H9 (cell line): ENCODE measurements around the gene DPP6. TPM values are rescaled to one million over a fixed set of nuclear protein-coding genes. Genes with fewer than 3 reads are reported as not detected.

Source experiments
- DNase-seq: peaks from one replicate; pipeline ENCODE4 v3.0.0-alpha.2; 2017
- H2AFZ ChIP-seq: one replicate; pipeline ENCODE4 v1.6.1; 2013; ENCODE audit warnings: mild to moderate bottlenecking, low read length, control low read depth, moderate library complexity
- H2AK5ac ChIP-seq: 2 replicates; pipeline ENCODE4 v1.6.1; 2013; ENCODE audit warnings: low read length, control low read depth, mixed read lengths; ENCODE audit not compliant: insufficient read length
- H2BK120ac ChIP-seq: one replicate; pipeline ENCODE4 v1.6.1; 2013; ENCODE audit warnings: low read depth, mild to moderate bottlenecking, low read length, control low read depth, inconsistent platforms; ENCODE audit not compliant: poor library complexity, severe bottlenecking
- H2BK12ac ChIP-seq: 2 replicates; pipeline ENCODE4 v1.6.1; 2013; ENCODE audit warnings: low read length, control low read depth, mixed read lengths, low read depth; ENCODE audit not compliant: insufficient read length
- H2BK15ac ChIP-seq: 2 replicates; pipeline ENCODE4 v1.6.1; 2013; ENCODE audit warnings: low read depth, low read length, control low read depth
- H2BK20ac ChIP-seq: one replicate; pipeline ENCODE4 v1.6.1; 2013; ENCODE audit warnings: low read depth, mild to moderate bottlenecking, low read length, control low read depth, inconsistent platforms; ENCODE audit not compliant: poor library complexity, severe bottlenecking
- H2BK5ac ChIP-seq: 2 replicates; pipeline ENCODE4 v1.6.1; 2013; ENCODE audit warnings: low read length, control low read depth, mixed read lengths; ENCODE audit not compliant: insufficient read length
- H3K14ac ChIP-seq: 2 replicates; pipeline ENCODE4 v1.6.1; 2013; ENCODE audit warnings: low read length, control low read depth; ENCODE audit not compliant: insufficient read depth
- H3K18ac ChIP-seq: 2 replicates; pipeline ENCODE4 v1.6.1; 2013; ENCODE audit warnings: low read depth, mild to moderate bottlenecking, mixed read lengths, low read length, control low read depth; ENCODE audit not compliant: insufficient read length
- H3K23ac ChIP-seq: 2 replicates; pipeline ENCODE4 v1.6.1; 2013; ENCODE audit warnings: low read length, control low read depth, mixed read lengths, low read depth; ENCODE audit not compliant: insufficient read length
- H3K23me2 ChIP-seq: 2 replicates; pipeline ENCODE4 v1.6.1; 2013; ENCODE audit warnings: low read depth, mild to moderate bottlenecking, mixed read lengths, low read length, control low read depth; ENCODE audit not compliant: insufficient read length, poor library complexity, severe bottlenecking
- H3K27ac ChIP-seq: 2 replicates; pipeline ENCODE4 v1.5.1; 2013; ENCODE audit warnings: low read length, control low read depth, mixed read lengths, low read depth; ENCODE audit not compliant: insufficient read length
- H3K27me3 ChIP-seq: 2 replicates; pipeline ENCODE4 v1.6.1; 2013; ENCODE audit warnings: low read length, control low read depth, inconsistent platforms; ENCODE audit not compliant: insufficient read depth
- H3K4ac ChIP-seq: 2 replicates; pipeline ENCODE4 v1.6.1; 2013; ENCODE audit warnings: low read depth, mild to moderate bottlenecking, control low read depth, inconsistent platforms, low read length, moderate library complexity
- H3K4me1 ChIP-seq: 2 replicates; pipeline ENCODE4 v1.6.1; 2013; ENCODE audit warnings: low read length, control low read depth, inconsistent platforms; ENCODE audit not compliant: insufficient read depth
- H3K4me2 ChIP-seq: 2 replicates; pipeline ENCODE4 v1.6.1; 2013; ENCODE audit warnings: low read length, control low read depth, mixed read lengths; ENCODE audit not compliant: insufficient read length, insufficient read depth
- H3K56ac ChIP-seq: 2 replicates; pipeline ENCODE4 v1.6.1; 2013; ENCODE audit warnings: low read depth, mild to moderate bottlenecking, mixed read lengths, low read length, control low read depth; ENCODE audit not compliant: insufficient read length
- H3K79me1 ChIP-seq: 2 replicates; pipeline ENCODE4 v1.6.1; 2013; ENCODE audit warnings: low read depth, mild to moderate bottlenecking, moderate library complexity, low read length, control low read depth, inconsistent platforms; ENCODE audit not compliant: insufficient read depth, poor library complexity, severe bottlenecking
- H3K79me2 ChIP-seq: 2 replicates; pipeline ENCODE4 v1.6.1; 2013; ENCODE audit warnings: low read length, control low read depth, inconsistent platforms; ENCODE audit not compliant: insufficient read depth
- H3K9ac ChIP-seq: 2 replicates; pipeline ENCODE4 v1.6.1; 2013; ENCODE audit warnings: low read length, control low read depth, mixed read lengths; ENCODE audit not compliant: insufficient read length; ENCODE audit errors: extremely low read depth
- H3K9me3 ChIP-seq: one replicate; pipeline ENCODE4 v1.6.1; 2013; ENCODE audit warnings: low read depth, low read length, inconsistent platforms; ENCODE audit not compliant: control insufficient read depth
- H3T11ph ChIP-seq: one replicate; pipeline ENCODE4 v1.6.1; 2013; ENCODE audit warnings: mild to moderate bottlenecking, low read length, control low read depth, inconsistent platforms
- H4K20me1 ChIP-seq: one replicate; pipeline ENCODE4 v1.6.1; 2013; ENCODE audit not compliant: control insufficient read depth, insufficient read length, insufficient read depth
- H4K5ac ChIP-seq: 2 replicates; pipeline ENCODE4 v1.6.1; 2013; ENCODE audit warnings: low read depth, mild to moderate bottlenecking, mixed read lengths, low read length, control low read depth; ENCODE audit not compliant: insufficient read length
- H4K8ac ChIP-seq: replicated peaks from 2 replicates; pipeline ENCODE4 v1.6.1; 2013; ENCODE audit warnings: low read length, control low read depth, mixed read lengths, low read depth; ENCODE audit not compliant: insufficient read length
- H4K91ac ChIP-seq: 2 replicates; pipeline ENCODE4 v1.6.1; 2013; ENCODE audit warnings: low read depth, mild to moderate bottlenecking, moderate library complexity, mixed read lengths, low read length, control low read depth; ENCODE audit not compliant: insufficient read length
- H3K27ac Mint-ChIP-seq, 3 experiments: 2 replicates in 2 of 3; 3 replicates in 1 of 3; pipeline ENCODE4 v1.8.0; 2020 to 2021; ENCODE audit warnings: mixed read lengths in 3 of 3, mild to moderate bottlenecking in 1 of 3, moderate library complexity in 1 of 3
- H3K27me3 Mint-ChIP-seq: 2 replicates; pipeline ENCODE4 v1.8.0; 2021; ENCODE audit warnings: low read depth, mild to moderate bottlenecking, moderate library complexity, mixed read lengths
- H3K36me3 Mint-ChIP-seq, 3 experiments: 2 replicates in 2 of 3; 3 replicates in 1 of 3; pipeline ENCODE4 v1.8.0; 2020 to 2021; ENCODE audit warnings: low read depth in 3 of 3, mixed read lengths in 3 of 3; ENCODE audit not compliant: insufficient read depth in 1 of 3
- H3K4me1 Mint-ChIP-seq, 2 experiments: 2 replicates each; pipeline ENCODE4 v1.8.0; 2020; ENCODE audit warnings: mixed read lengths in 2 of 2
- H3K4me3 Mint-ChIP-seq, 2 experiments: 2 replicates in 1 of 2; 3 replicates in 1 of 2; pipeline ENCODE4 v1.8.0; 2020 to 2021; ENCODE audit warnings: mild to moderate bottlenecking in 2 of 2, mixed read lengths in 2 of 2, moderate library complexity in 1 of 2
- H3K9me3 Mint-ChIP-seq, 2 experiments: 2 replicates in 1 of 2; 3 replicates in 1 of 2; pipeline ENCODE4 v1.8.0; 2020; ENCODE audit warnings: mild to moderate bottlenecking in 2 of 2, mixed read lengths in 2 of 2, moderate library complexity in 1 of 2
- WGBS: extraction: QIAGEN DNeasy Blood & Tissue Kit; methylation state at CpG from one replicate; pipeline ENCODE4 v1.1.7; 2013; ENCODE audit warnings: missing lambda C conversion rate, low lambda C conversion rate, mixed read lengths; ENCODE audit not compliant: insufficient read length; ENCODE audit errors: extremely low coverage; 5-methylcytosine and 5-hydroxymethylcytosine counted together
- total RNA-seq: library from RNA; stranded (reverse); gene quantifications from 2 replicates; pipeline ENCODE4 v1.2.1, GENCODE V29; 2021
- TF ChIP-seq, protein P1 (sequence below): fragments of 200-600 bp; sonication (generic); conservative IDR thresholded peaks from 3 replicates; pipeline ENCODE4 v1.8.0; 2021; ENCODE audit warnings: antibody characterized with exemption, mild to moderate bottlenecking

Gene DPP6
- total RNA-seq, 1 experiment from 2014 or later, result 4.5 TPM

DNA sequence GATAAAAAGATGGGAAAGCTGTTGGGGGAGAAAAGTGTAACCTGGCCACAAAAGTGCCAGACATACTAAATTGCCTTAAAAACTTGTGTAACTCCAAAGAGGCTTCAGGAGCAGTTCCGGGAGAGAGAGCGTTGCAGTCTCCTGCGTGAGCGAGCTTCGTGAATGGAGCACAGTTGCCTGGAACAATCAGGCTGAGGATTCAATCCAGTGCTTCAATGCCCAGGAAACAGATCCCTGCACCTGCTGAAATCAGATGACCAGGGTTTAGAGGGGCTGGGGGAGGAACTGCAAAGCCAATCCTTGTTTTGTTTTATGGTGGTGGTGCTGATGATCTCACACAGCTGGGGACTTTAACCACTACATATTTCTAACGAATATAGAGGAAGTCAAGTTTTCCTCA lies 398.3 kb downstream of the DPP6 start:
- Histone ChIP-seq H2BK12ac (no peak overlapping the region), H4K91ac (no peak overlapping the region), H3K9ac (no peak overlapping the region), H3K27me3 (no peaks in the 10 kb centered on the region), H3K23me2 (no peaks in the 10 kb centered on the region), H4K20me1 (no peaks in the 10 kb centered on the region), H4K8ac (no peak overlapping the region), H3K79me1 (no peaks in the 10 kb centered on the region), H3K9me3 (no peaks in the 10 kb centered on the region), H4K5ac (no peak overlapping the region), H2BK20ac (no peak overlapping the region), H2BK5ac (no peak overlapping the region), H2AK5ac (no peak overlapping the region), H3K27ac (no peak overlapping the region), H3K56ac (no peak overlapping the region), H3K4me1 (no peaks in the 10 kb centered on the region), H3K79me2 (no peaks in the 10 kb centered on the region), H3K18ac (no peak overlapping the region), H3K23ac (no peak overlapping the region), H3K14ac (peak overlapping the region; percentile 5; the same call in 1 of the 2 replicates), H3T11ph (no peak overlapping the region), H2AFZ (no peak overlapping the region), H3K4ac (no peak overlapping the region), H2BK120ac (no peak overlapping the region), H3K4me2 (no peak overlapping the region), H2BK15ac (no peak overlapping the region)
- DNase-seq, result no peak
- no peak overlapping the region for H3K4me3 Mint-ChIP-seq
- TF ChIP-seq, protein P1, sequence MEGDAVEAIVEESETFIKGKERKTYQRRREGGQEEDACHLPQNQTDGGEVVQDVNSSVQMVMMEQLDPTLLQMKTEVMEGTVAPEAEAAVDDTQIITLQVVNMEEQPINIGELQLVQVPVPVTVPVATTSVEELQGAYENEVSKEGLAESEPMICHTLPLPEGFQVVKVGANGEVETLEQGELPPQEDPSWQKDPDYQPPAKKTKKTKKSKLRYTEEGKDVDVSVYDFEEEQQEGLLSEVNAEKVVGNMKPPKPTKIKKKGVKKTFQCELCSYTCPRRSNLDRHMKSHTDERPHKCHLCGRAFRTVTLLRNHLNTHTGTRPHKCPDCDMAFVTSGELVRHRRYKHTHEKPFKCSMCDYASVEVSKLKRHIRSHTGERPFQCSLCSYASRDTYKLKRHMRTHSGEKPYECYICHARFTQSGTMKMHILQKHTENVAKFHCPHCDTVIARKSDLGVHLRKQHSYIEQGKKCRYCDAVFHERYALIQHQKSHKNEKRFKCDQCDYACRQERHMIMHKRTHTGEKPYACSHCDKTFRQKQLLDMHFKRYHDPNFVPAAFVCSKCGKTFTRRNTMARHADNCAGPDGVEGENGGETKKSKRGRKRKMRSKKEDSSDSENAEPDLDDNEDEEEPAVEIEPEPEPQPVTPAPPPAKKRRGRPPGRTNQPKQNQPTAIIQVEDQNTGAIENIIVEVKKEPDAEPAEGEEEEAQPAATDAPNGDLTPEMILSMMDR, result no peak
- H3K27me3 Mint-ChIP-seq, result no peaks in the 10 kb centered on the region
- H3K27ac Mint-ChIP-seq, result no peak overlapping the region
- WGBS, result no CpG with 5 or more reads among the region's 6 CpGs
- H3K9me3 Mint-ChIP-seq, result peaks cover 4 to 7% of the 10 kb centered on the region in 2 experiments; a peak in 4 of 5 replicates
- H3K4me1 Mint-ChIP-seq, result peaks cover 8 to 9% of the 10 kb centered on the region in 2 experiments; a peak in 3 of 4 replicates
- peaks cover 0 to 4% (median 2%) of the 10 kb centered on the region in 3 experiments; a peak in 4 of 7 replicates for H3K36me3 Mint-ChIP-seq
